GOT3 (cell line): Measurements from ENCODE around the gene RAB1B.

Experiments
- DNase-seq: peaks from one replicate; lab custom pipeline; 2025; ENCODE audit warnings: mixed read lengths; lab: John Stamatoyannopoulos, UW

RAB1B gene

GRCh38 chr11:66322732-66323427 is 54.4 kb downstream of the RAB1B start:
- peak; percentile 23 for DNase-seq

- DNase-seq: no peak
Observed at GRCh38 chr11:66323684-66324083, 55.2 kb downstream of the RAB1B start.

GRCh38 chr11:66324664-66325063 is 56.2 kb downstream of the RAB1B start:
- DNase-seq: no peak

GRCh38 chr11:66325263-66325671 is 56.8 kb downstream of the RAB1B start:
- no peak for DNase-seq

- DNase-seq: no peak
Observed at GRCh38 chr11:66326261-66327111, 58.0 kb downstream of the RAB1B start.
